ENCODE data around the gene MORN5. TPM values are rescaled to one million over a fixed set of nuclear protein-coding genes. Genes with fewer than 3 reads are reported as not detected.
A peak's percentile ranks its signal among the peaks of the same experiment; 100 is the strongest.

The MORN5 gene
- total and polyA plus RNA-seq, 4 donors: 17.9 to 22.9 (median 18.6) TPM

- TF ChIP-seq CTCF (IDR thresholded peaks at IDR 0.05; ENCODE audit: control extremely low read depth, extremely low read depth): no peak
- Histone ChIP-seq H3K36me3 (ENCODE audit: control insufficient read depth in 4 of 4, insufficient read depth in 4 of 4, low read length in 4 of 4) (no peaks in the 10 kb centered on the region), H3K4me3 (no peak overlapping the region), H3K27ac (ENCODE audit: low read depth in 1 of 2, low read length in 1 of 2) (no peak overlapping the region), H3K9me3 (ENCODE audit: control insufficient read depth in 4 of 4, insufficient read depth in 3 of 4, low read length in 3 of 4) (peaks cover 0 to 5% (median 0%) of the 10 kb centered on the region in 4 donors), H3K27me3 (ENCODE audit: control insufficient read depth in 3 of 3, insufficient read depth in 3 of 3, low read length in 2 of 3) (peaks cover 0 to 91% (median 79%) of the 10 kb centered on the region in 3 donors), H3K4me1 (ENCODE audit: control insufficient read depth in 5 of 5, insufficient read depth in 5 of 5, low read length in 5 of 5) (peaks cover 0 to 13% (median 0%) of the 10 kb centered on the region in 5 donors), H3K9ac (ENCODE audit: insufficient read depth in 1 of 2, low read length in 2 of 2) (no peak overlapping the region)
- ATAC-seq (ENCODE audit: insufficient read depth, low FRiP score) (no peak), DNase-seq (no peak)
- WGBS, 2 donors: 22 to 54% methylated on average over 51 of the region's 51 CpGs
These were observed 66.5 kb downstream of the MORN5 start for GRCh38 chr9:122226142-122226757.

- H3K36me3 ChIP-seq (ENCODE audit: control insufficient read depth in 4 of 4, insufficient read depth in 4 of 4, low read length in 4 of 4): no peaks in the 10 kb centered on the region
- no peak for TF ChIP-seq CTCF (IDR thresholded peaks at IDR 0.05; ENCODE audit: control extremely low read depth, extremely low read depth)
- peaks cover 0 to 91% (median 80%) of the 10 kb centered on the region in 3 donors for H3K27me3 ChIP-seq (ENCODE audit: control insufficient read depth in 3 of 3, insufficient read depth in 3 of 3, low read length in 2 of 3)
- 34 to 43% methylated on average over 52 to 59 of the region's 59 CpGs for WGBS, 2 donors
- H3K27ac ChIP-seq (ENCODE audit: low read depth in 1 of 2, low read length in 1 of 2): no peak overlapping the region
- H3K9ac ChIP-seq (ENCODE audit: insufficient read depth in 1 of 2, low read length in 2 of 2): no peak overlapping the region
- H3K9me3 ChIP-seq (ENCODE audit: control insufficient read depth in 4 of 4, insufficient read depth in 3 of 4, low read length in 3 of 4): peaks cover 0 to 5% (median 0%) of the 10 kb centered on the region in 4 donors
- DNase-seq (peak in 1 of 3 donors; percentile 16), ATAC-seq (ENCODE audit: insufficient read depth, low FRiP score) (no peak)
- peaks cover 0 to 10% (median 0%) of the 10 kb centered on the region in 5 donors for H3K4me1 ChIP-seq (ENCODE audit: control insufficient read depth in 5 of 5, insufficient read depth in 5 of 5, low read length in 5 of 5)
- peak overlapping the region; percentile 9 for H3K4me3 ChIP-seq
These were observed 67.3 kb downstream of the MORN5 start for GRCh38 chr9:122226758-122227574.

- Histone ChIP-seq H3K27ac (ENCODE audit: low read depth in 1 of 2, low read length in 1 of 2) (no peak overlapping the region), H3K4me1 (ENCODE audit: control insufficient read depth in 5 of 5, insufficient read depth in 5 of 5, low read length in 5 of 5) (peaks cover 0 to 10% (median 0%) of the 10 kb centered on the region in 5 donors), H3K36me3 (ENCODE audit: control insufficient read depth in 4 of 4, insufficient read depth in 4 of 4, low read length in 4 of 4) (no peaks in the 10 kb centered on the region), H3K4me3 (peak overlapping the region; percentile 9), H3K9ac (ENCODE audit: insufficient read depth in 1 of 2, low read length in 2 of 2) (no peak overlapping the region), H3K9me3 (ENCODE audit: control insufficient read depth in 4 of 4, insufficient read depth in 3 of 4, low read length in 3 of 4) (peaks cover 0 to 5% (median 0%) of the 10 kb centered on the region in 4 donors), H3K27me3 (ENCODE audit: control insufficient read depth in 3 of 3, insufficient read depth in 3 of 3, low read length in 2 of 3) (peaks cover 0 to 89% (median 78%) of the 10 kb centered on the region in 3 donors)
- TF ChIP-seq CTCF (IDR thresholded peaks at IDR 0.05; ENCODE audit: control extremely low read depth, extremely low read depth): no peak
- ATAC-seq (ENCODE audit: insufficient read depth, low FRiP score) (no peak), DNase-seq (peak in 1 of 3 donors; percentile 20)
- WGBS, 2 donors: 10 to 32% methylated on average over 10 of the region's 10 CpGs
These were observed 67.8 kb downstream of the MORN5 start for GRCh38 chr9:122227575-122227900.
